ENCODE data around the gene DOCK2.

DNA sequence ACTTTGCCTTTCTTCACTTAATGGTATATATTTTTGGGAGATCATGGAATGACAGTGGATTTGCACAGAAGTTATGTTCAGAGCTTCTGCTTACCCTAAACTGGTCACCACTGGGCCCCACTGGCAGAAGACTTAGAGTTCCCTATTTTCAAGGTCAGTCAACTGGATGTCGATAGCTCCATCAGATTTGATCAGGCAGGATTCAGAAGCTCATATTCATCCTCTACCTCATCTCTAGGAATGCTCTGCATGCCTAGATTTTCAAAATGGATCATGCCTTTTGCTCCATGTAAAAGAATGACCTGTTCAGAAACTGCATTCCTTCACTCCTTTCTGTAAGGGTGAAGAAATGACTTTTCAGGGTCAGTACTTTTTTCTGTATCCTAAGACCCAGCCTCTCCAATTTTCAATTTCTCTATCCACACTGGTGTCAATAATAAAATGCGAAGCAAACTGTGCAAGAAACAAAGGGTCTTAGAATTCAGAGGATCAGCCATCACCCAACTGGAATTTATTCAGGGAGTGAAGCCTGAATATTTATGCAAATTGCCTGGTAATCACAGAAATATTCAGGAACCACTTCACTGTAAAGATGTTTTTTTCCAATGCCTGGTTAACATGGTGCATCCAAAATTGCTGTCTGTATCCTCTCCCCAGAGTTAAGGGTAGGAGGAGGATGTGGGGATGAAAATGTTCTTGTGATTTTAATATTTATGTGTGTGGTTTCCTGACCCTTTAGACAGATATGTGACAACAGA lies 125.4 kb downstream of the DOCK2 start:
- TF ChIP-seq, protein P1, sequence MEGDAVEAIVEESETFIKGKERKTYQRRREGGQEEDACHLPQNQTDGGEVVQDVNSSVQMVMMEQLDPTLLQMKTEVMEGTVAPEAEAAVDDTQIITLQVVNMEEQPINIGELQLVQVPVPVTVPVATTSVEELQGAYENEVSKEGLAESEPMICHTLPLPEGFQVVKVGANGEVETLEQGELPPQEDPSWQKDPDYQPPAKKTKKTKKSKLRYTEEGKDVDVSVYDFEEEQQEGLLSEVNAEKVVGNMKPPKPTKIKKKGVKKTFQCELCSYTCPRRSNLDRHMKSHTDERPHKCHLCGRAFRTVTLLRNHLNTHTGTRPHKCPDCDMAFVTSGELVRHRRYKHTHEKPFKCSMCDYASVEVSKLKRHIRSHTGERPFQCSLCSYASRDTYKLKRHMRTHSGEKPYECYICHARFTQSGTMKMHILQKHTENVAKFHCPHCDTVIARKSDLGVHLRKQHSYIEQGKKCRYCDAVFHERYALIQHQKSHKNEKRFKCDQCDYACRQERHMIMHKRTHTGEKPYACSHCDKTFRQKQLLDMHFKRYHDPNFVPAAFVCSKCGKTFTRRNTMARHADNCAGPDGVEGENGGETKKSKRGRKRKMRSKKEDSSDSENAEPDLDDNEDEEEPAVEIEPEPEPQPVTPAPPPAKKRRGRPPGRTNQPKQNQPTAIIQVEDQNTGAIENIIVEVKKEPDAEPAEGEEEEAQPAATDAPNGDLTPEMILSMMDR (IDR thresholded peaks at IDR 0.05), result no peak
- TF ChIP-seq ZFX (IDR thresholded peaks at IDR 0.05; ENCODE audit: borderline replicate concordance), result no peak
